HG03139 (cell line): ENCODE results near the gene EFTUD2.
"Not testable (repeated sequence)": the region's sequence is repeated elsewhere in the genome, so short reads cannot be mapped to it uniquely, and the experiment has no call there.

Experiments
- ATAC-seq: cut with Tn5 transposase; IDR thresholded peaks from one replicate; pipeline ENCODE4 v1.9.1; 2021; ENCODE audit not compliant: unreplicated experiment

EFTUD2 gene

GRCh38 chr17:44812263-44812662 lies 87.0 kb downstream of the EFTUD2 start:
- ATAC-seq, result no peak

- ATAC-seq, result not testable (repeated sequence)
Measured at GRCh38 chr17:44808656-44809388, 90.4 kb downstream of the EFTUD2 start.

GRCh38 chr17:44808156-44808555 lies 91.1 kb downstream of the EFTUD2 start:
- ATAC-seq, result no peak

- ATAC-seq, result no peak
Measured at GRCh38 chr17:44807817-44808155, 91.5 kb downstream of the EFTUD2 start.

GRCh38 chr17:44807093-44807816 lies 92.0 kb downstream of the EFTUD2 start:
- ATAC-seq, result no peak

- ATAC-seq, result no peak
Measured at GRCh38 chr17:44804302-44805089, 94.7 kb downstream of the EFTUD2 start.

GRCh38 chr17:44801880-44802279 lies 97.4 kb downstream of the EFTUD2 start:
- no peak for ATAC-seq
